Measurements from ENCODE around the gene CCDC192.

Gene CCDC192

DNA sequence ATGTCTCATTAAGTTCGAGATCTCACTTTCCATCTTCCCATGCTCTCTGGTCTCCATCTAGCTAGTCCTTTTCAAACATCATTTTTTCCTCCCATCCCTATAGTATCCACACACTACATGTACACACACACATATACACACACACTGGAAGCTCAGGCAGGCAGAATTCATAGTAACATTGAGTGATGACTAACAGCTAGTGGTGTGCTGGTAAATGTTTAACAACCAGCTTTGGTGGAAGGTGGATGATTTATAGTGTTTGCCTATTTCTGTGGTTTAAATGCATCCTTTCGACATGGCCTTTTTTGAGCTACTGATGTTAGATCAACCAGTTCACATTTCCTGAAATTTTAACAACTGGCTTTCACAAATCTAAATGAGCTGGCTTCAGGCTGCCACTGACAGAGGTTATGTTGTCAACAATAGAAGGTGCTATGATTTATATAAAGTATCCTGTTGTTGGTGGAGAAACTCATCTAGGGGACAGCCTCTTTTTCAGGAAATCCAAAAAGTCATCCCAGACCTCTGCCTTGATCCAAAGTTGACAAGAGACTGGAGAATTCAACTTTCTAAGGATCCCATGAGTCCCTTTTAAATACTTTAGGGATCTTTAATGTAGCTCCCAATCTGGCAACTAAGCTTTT is 117.8 kb downstream of the CCDC192 start:
- no peaks in the 10 kb centered on the region for H3K4me1 ChIP-seq (ENCODE audit: control insufficient read depth in 2 of 2, insufficient read depth in 2 of 2, low read length in 2 of 2)
- H3K27me3 ChIP-seq (ENCODE audit: control insufficient read depth in 2 of 2, insufficient read depth in 2 of 2, low read length in 2 of 2) = no peaks in the 10 kb centered on the region
- H3K9ac ChIP-seq (ENCODE audit: low read depth in 1 of 2, low read length in 2 of 2) = no peak overlapping the region
- no peaks in the 10 kb centered on the region for H3K36me3 ChIP-seq (ENCODE audit: control insufficient read depth in 2 of 2, insufficient read depth in 2 of 2, low read length in 2 of 2)
- no peak overlapping the region for H3K4me3 ChIP-seq (ENCODE audit: low read length in 2 of 2)
- no peaks in the 10 kb centered on the region for H3K9me3 ChIP-seq (ENCODE audit: control insufficient read depth in 2 of 2, low read length in 2 of 2)
- no peak overlapping the region for H3K27ac ChIP-seq (ENCODE audit: low read depth in 2 of 2, low read length in 2 of 2)

DNA sequence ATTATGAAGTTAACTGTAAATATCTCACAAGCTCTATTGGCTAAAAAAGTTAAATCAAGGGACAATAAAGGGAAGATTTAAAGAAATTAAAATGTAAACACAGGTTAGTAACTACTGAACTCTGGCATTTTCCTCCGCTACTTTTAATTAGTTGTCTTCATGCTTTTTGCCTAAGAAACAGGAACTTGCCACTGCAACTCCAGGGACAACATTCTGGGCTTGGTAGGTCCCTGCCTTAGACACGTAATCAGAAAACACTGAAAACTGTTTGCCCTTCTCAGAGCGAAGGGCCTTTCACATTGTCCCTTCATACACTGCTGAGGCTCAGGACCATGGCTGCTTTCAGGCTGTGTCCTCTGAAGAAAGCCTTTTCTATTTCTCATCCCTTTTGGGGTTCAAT is 118.7 kb downstream of the CCDC192 start:
- Histone ChIP-seq H3K9me3 (ENCODE audit: control insufficient read depth in 2 of 2, low read length in 2 of 2) (no peaks in the 10 kb centered on the region), H3K4me1 (ENCODE audit: control insufficient read depth in 2 of 2, insufficient read depth in 2 of 2, low read length in 2 of 2) (no peaks in the 10 kb centered on the region), H3K27me3 (ENCODE audit: control insufficient read depth in 2 of 2, insufficient read depth in 2 of 2, low read length in 2 of 2) (no peaks in the 10 kb centered on the region), H3K36me3 (ENCODE audit: control insufficient read depth in 2 of 2, insufficient read depth in 2 of 2, low read length in 2 of 2) (no peaks in the 10 kb centered on the region), H3K27ac (ENCODE audit: low read depth in 2 of 2, low read length in 2 of 2) (peak overlapping the region in 1 of 2 donors; percentile 21), H3K4me3 (ENCODE audit: low read length in 2 of 2) (no peak overlapping the region), H3K9ac (ENCODE audit: low read depth in 1 of 2, low read length in 2 of 2) (no peak overlapping the region)

DNA sequence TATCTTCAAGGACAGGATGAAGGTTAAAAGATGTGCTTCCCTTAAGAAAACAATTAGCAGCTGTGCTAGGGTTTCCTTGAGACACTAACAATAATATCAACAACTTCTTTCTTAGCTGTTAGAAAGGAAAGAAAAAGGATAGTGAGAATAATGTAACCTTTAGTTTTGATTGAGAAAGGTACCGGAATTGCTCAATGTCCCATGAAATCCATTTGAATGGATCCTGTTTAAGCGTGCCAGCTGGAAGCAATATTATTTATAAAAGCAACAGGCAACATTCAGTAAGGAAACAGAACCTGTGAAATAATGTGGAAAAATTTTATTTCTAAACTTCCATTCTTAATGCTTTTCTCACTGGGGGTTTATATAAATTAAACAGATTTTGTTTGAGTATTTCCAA is 120.9 kb downstream of the CCDC192 start:
- Histone ChIP-seq H3K36me3 (ENCODE audit: control insufficient read depth in 2 of 2, insufficient read depth in 2 of 2, low read length in 2 of 2) (no peaks in the 10 kb centered on the region), H3K9me3 (ENCODE audit: control insufficient read depth in 2 of 2, low read length in 2 of 2) (no peaks in the 10 kb centered on the region), H3K27ac (ENCODE audit: low read depth in 2 of 2, low read length in 2 of 2) (no peak overlapping the region), H3K4me1 (ENCODE audit: control insufficient read depth in 2 of 2, insufficient read depth in 2 of 2, low read length in 2 of 2) (no peaks in the 10 kb centered on the region), H3K27me3 (ENCODE audit: control insufficient read depth in 2 of 2, insufficient read depth in 2 of 2, low read length in 2 of 2) (no peaks in the 10 kb centered on the region), H3K4me3 (ENCODE audit: low read length in 2 of 2) (no peak overlapping the region), H3K9ac (ENCODE audit: low read depth in 1 of 2, low read length in 2 of 2) (no peak overlapping the region)

DNA sequence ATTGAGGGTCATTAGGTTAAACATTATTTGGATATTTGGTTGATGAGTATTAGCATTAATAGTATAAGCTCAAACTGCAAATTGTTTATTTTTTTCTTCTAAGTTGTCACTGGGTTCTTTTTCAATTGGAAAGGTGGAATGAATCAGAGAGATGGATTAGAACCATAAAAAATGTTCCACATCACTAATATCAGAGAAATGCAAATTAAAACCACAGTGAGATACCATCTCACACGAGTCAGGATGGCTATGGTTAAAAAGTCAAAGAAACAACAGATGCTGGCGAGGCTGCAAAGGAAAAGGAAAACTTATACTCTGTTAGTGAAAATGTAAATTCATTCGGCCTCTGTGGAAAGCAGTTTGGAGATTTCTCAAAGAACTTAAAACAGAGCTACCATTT is 122.8 kb downstream of the CCDC192 start:
- no peak overlapping the region for H3K9ac ChIP-seq (ENCODE audit: low read depth in 1 of 2, low read length in 2 of 2)
- no peaks in the 10 kb centered on the region for H3K36me3 ChIP-seq (ENCODE audit: control insufficient read depth in 2 of 2, insufficient read depth in 2 of 2, low read length in 2 of 2)
- no peaks in the 10 kb centered on the region for H3K27me3 ChIP-seq (ENCODE audit: control insufficient read depth in 2 of 2, insufficient read depth in 2 of 2, low read length in 2 of 2)
- no peaks in the 10 kb centered on the region for H3K9me3 ChIP-seq (ENCODE audit: control insufficient read depth in 2 of 2, low read length in 2 of 2)
- H3K4me1 ChIP-seq (ENCODE audit: control insufficient read depth in 2 of 2, insufficient read depth in 2 of 2, low read length in 2 of 2) = no peaks in the 10 kb centered on the region
- no peak overlapping the region for H3K4me3 ChIP-seq (ENCODE audit: low read length in 2 of 2)
- no peak overlapping the region for H3K27ac ChIP-seq (ENCODE audit: low read depth in 2 of 2, low read length in 2 of 2)

DNA sequence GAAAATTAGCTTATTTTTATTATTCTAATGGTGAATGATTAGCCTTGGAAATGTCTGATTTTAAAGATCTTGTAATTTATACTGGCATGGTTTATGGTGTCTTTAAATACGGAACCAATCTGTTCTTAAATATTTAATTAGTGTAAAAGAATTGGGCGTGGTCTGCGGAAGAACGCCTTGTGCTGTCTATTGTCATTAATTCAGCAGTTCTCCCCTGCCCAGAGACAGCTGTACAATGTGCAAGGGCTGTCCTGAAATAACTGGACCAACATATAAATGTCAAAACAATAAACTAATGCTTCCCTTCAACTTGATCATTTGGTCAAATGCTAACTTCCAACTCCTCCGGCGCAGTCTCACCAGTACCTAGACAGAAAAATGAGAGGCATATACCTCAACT is 124.3 kb downstream of the CCDC192 start:
- H3K4me1 ChIP-seq (ENCODE audit: control insufficient read depth in 2 of 2, insufficient read depth in 2 of 2, low read length in 2 of 2) = no peaks in the 10 kb centered on the region
- H3K27ac ChIP-seq (ENCODE audit: low read depth in 2 of 2, low read length in 2 of 2) = no peak overlapping the region
- H3K27me3 ChIP-seq (ENCODE audit: control insufficient read depth in 2 of 2, insufficient read depth in 2 of 2, low read length in 2 of 2) = no peaks in the 10 kb centered on the region
- H3K36me3 ChIP-seq (ENCODE audit: control insufficient read depth in 2 of 2, insufficient read depth in 2 of 2, low read length in 2 of 2) = no peaks in the 10 kb centered on the region
- no peak overlapping the region for H3K9ac ChIP-seq (ENCODE audit: low read depth in 1 of 2, low read length in 2 of 2)
- H3K4me3 ChIP-seq (ENCODE audit: low read length in 2 of 2) = no peak overlapping the region
- H3K9me3 ChIP-seq (ENCODE audit: control insufficient read depth in 2 of 2, low read length in 2 of 2) = no peaks in the 10 kb centered on the region

DNA sequence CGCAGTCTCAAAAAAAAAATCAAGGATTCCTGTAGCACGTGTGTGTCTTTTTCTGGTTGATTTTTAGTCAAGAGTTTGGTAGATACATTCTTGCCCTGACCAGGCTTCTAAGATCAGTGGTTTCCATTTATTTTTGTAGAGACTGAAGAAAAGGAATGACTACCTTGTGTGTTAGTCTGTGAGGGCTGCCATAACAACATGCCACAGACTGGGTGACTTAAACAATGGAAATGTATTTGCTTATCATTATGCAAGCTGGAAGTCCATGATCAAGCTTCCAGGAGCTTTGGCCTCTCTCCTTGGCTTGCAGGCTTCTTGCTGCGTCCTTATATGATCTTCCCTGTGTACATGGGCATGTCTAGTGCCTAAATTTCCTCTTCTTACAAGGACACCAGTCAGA is 127.0 kb downstream of the CCDC192 start:
- Histone ChIP-seq H3K9me3 (ENCODE audit: control insufficient read depth in 2 of 2, low read length in 2 of 2) (no peaks in the 10 kb centered on the region), H3K4me1 (ENCODE audit: control insufficient read depth in 2 of 2, insufficient read depth in 2 of 2, low read length in 2 of 2) (peaks cover 0 to 6% of the 10 kb centered on the region in 2 donors), H3K36me3 (ENCODE audit: control insufficient read depth in 2 of 2, insufficient read depth in 2 of 2, low read length in 2 of 2) (no peaks in the 10 kb centered on the region), H3K27me3 (ENCODE audit: control insufficient read depth in 2 of 2, insufficient read depth in 2 of 2, low read length in 2 of 2) (no peaks in the 10 kb centered on the region), H3K4me3 (ENCODE audit: low read length in 2 of 2) (no peak overlapping the region), H3K27ac (ENCODE audit: low read depth in 2 of 2, low read length in 2 of 2) (no peak overlapping the region), H3K9ac (ENCODE audit: low read depth in 1 of 2, low read length in 2 of 2) (no peak overlapping the region)

DNA sequence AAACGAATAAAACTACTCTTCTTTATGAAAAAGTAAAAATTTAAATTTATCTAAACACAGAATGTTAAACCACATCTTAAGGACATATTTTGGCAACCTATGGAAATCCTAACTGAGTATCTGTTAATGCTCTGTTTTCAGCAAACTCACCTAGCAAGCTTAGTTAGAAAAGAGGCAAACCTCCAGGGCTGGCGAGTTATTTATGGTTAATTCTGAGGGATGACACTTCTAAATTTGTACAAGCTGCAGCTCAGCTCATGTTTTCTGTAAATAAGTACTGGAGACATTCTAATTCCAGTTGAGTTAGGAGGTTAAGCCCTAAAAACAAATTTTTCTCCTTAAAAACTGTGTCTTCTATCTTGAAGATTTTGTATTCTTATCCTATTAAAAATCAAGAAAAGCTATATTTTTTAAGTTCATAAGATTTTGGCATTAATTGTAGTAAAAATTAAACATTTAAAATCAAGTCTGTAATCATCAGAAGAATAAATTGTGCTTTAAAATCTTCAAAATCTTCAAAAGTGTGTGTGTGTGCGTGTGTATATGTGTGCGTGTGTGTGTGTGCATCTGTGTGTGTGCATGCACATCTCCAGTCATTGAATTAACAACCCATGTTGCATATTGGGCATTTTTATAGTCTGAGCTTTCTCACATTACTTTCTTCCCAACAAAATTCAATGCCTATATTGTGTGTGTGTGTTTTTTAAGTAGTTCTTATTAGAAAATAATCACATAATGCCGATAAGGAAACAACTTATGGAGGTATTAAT is 127.8 kb downstream of the CCDC192 start:
- Histone ChIP-seq H3K4me1 (ENCODE audit: control insufficient read depth in 2 of 2, insufficient read depth in 2 of 2, low read length in 2 of 2) (peaks cover 0 to 6% of the 10 kb centered on the region in 2 donors), H3K4me3 (ENCODE audit: low read length in 2 of 2) (no peak overlapping the region), H3K36me3 (ENCODE audit: control insufficient read depth in 2 of 2, insufficient read depth in 2 of 2, low read length in 2 of 2) (no peaks in the 10 kb centered on the region), H3K27me3 (ENCODE audit: control insufficient read depth in 2 of 2, insufficient read depth in 2 of 2, low read length in 2 of 2) (no peaks in the 10 kb centered on the region), H3K9ac (ENCODE audit: low read depth in 1 of 2, low read length in 2 of 2) (no peak overlapping the region), H3K9me3 (ENCODE audit: control insufficient read depth in 2 of 2, low read length in 2 of 2) (no peaks in the 10 kb centered on the region), H3K27ac (ENCODE audit: low read depth in 2 of 2, low read length in 2 of 2) (no peak overlapping the region)

DNA sequence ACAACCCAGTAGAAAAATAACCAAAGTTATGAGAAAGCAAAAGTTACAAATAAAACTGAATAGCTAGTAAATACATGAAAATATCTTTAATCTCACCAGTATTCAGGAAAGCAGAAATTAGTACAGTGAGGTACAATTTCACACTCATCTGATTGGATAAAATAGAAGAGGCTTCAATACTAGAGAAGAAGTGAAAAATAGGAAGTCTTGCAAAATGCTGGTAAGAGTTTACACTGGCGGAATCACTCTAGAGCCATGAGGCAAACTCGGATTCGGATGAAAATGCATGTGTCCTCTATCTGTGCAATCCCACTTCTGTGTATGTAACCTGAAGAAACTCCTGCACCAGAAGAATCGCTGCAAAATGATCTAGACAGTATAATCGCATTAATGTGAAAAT is 128.9 kb downstream of the CCDC192 start:
- no peak overlapping the region for H3K4me3 ChIP-seq (ENCODE audit: low read length in 2 of 2)
- no peak overlapping the region for H3K9ac ChIP-seq (ENCODE audit: low read depth in 1 of 2, low read length in 2 of 2)

DNA sequence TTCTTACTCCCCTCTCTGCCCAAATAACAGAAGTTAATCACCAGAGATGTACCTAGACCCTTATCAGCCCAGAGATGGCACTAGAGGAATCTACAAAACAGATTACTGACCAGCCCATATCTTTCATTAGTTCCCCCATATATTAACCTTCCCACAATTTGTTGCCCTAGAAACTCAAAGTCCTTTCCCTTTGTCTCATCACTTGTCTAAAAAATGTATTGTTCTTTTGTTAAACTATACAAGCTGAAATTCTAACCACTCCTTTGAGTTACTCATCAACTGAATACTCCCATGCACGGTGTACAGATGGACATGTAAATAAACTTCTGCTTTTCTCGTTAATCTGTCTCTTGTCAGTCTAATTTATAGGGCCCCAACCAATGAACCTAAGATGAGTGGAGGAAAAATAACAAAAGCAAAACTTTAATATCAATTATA is 130.9 kb downstream of the CCDC192 start:
- H3K36me3 ChIP-seq (ENCODE audit: control insufficient read depth in 2 of 2, insufficient read depth in 2 of 2, low read length in 2 of 2) = no peaks in the 10 kb centered on the region
- H3K9me3 ChIP-seq (ENCODE audit: control insufficient read depth in 2 of 2, low read length in 2 of 2) = no peaks in the 10 kb centered on the region
- H3K27me3 ChIP-seq (ENCODE audit: control insufficient read depth in 2 of 2, insufficient read depth in 2 of 2, low read length in 2 of 2) = no peaks in the 10 kb centered on the region
- no peak overlapping the region for H3K27ac ChIP-seq (ENCODE audit: low read depth in 2 of 2, low read length in 2 of 2)
- H3K4me1 ChIP-seq (ENCODE audit: control insufficient read depth in 2 of 2, insufficient read depth in 2 of 2, low read length in 2 of 2) = peaks cover 0 to 6% of the 10 kb centered on the region in 2 donors
- no peak overlapping the region for H3K9ac ChIP-seq (ENCODE audit: low read depth in 1 of 2, low read length in 2 of 2)
- H3K4me3 ChIP-seq (ENCODE audit: low read length in 2 of 2) = no peak overlapping the region

More for the DNA sequence above, 128.9 kb downstream of the CCDC192 start:
- Histone ChIP-seq H3K27ac (ENCODE audit: low read depth in 2 of 2, low read length in 2 of 2) (no peak overlapping the region), H3K9me3 (ENCODE audit: control insufficient read depth in 2 of 2, low read length in 2 of 2) (no peaks in the 10 kb centered on the region), H3K36me3 (ENCODE audit: control insufficient read depth in 2 of 2, insufficient read depth in 2 of 2, low read length in 2 of 2) (no peaks in the 10 kb centered on the region), H3K27me3 (ENCODE audit: control insufficient read depth in 2 of 2, insufficient read depth in 2 of 2, low read length in 2 of 2) (no peaks in the 10 kb centered on the region), H3K4me1 (ENCODE audit: control insufficient read depth in 2 of 2, insufficient read depth in 2 of 2, low read length in 2 of 2) (peaks cover 0 to 6% of the 10 kb centered on the region in 2 donors)

DNA sequence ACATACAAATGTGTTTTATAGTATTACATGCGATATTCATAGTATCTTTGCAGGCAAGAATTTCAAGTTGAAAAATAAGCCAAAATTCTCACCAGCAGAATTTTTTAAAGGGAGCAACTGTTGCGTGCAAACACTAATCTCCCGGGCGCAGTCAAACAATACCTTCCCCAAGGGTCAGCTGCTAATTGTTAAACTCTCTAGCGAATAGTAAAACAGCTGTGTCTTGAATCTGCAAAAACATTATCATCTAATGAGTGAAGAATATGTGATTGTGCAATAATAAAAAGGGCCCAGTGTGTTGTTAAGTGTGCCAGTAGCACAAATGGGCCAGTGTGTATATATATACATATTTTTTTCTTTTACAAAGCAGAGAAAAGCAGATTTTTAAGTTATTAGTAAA is 131.4 kb downstream of the CCDC192 start:
- H3K4me1 ChIP-seq (ENCODE audit: control insufficient read depth in 2 of 2, insufficient read depth in 2 of 2, low read length in 2 of 2) = peaks cover 0 to 6% of the 10 kb centered on the region in 2 donors
- no peaks in the 10 kb centered on the region for H3K27me3 ChIP-seq (ENCODE audit: control insufficient read depth in 2 of 2, insufficient read depth in 2 of 2, low read length in 2 of 2)
- H3K9me3 ChIP-seq (ENCODE audit: control insufficient read depth in 2 of 2, low read length in 2 of 2) = no peaks in the 10 kb centered on the region
- H3K9ac ChIP-seq (ENCODE audit: low read depth in 1 of 2, low read length in 2 of 2) = no peak overlapping the region
- no peaks in the 10 kb centered on the region for H3K36me3 ChIP-seq (ENCODE audit: control insufficient read depth in 2 of 2, insufficient read depth in 2 of 2, low read length in 2 of 2)
- no peak overlapping the region for H3K4me3 ChIP-seq (ENCODE audit: low read length in 2 of 2)
- H3K27ac ChIP-seq (ENCODE audit: low read depth in 2 of 2, low read length in 2 of 2) = no peak overlapping the region

Measured in mucosa of rectum (tissue), 2 donors.